Upper lobe of right lung (tissue), 1 donor: ENCODE results near the gene REXO2. TPM values are rescaled to one million over a fixed set of nuclear protein-coding genes. Genes with fewer than 3 reads are reported as not detected.
A peak's percentile ranks its signal among the peaks of the same experiment; 100 is the strongest.

ENCODE experiments used
- ATAC-seq: fragments of 200-7000 bp; cut with Tn5 transposase; one replicate; pipeline ENCODE4 v1.9.1; 2020; ENCODE audit warnings: mild to moderate bottlenecking, moderate library complexity
- DNase-seq: peaks from one replicate; pipeline ENCODE4 v3.0.0-alpha.2; 2020
- H3K27ac ChIP-seq: fragments of 200-600 bp; one replicate; pipeline ENCODE4 v1.8.0; 2022
- H3K27me3 ChIP-seq: fragments of 200-600 bp; one replicate; pipeline ENCODE4 v1.8.0; 2022; ENCODE audit warnings: mild to moderate bottlenecking
- H3K36me3 ChIP-seq: fragments of 200-600 bp; one replicate; pipeline ENCODE4 v1.8.0; 2022
- H3K4me1 ChIP-seq: fragments of 200-600 bp; one replicate; pipeline ENCODE4 v1.8.0; 2022
- H3K4me3 ChIP-seq: fragments of 200-600 bp; one replicate; pipeline ENCODE4 v1.8.0; 2022; ENCODE audit warnings: mild to moderate bottlenecking
- H3K9me3 ChIP-seq: fragments of 200-600 bp; one replicate; pipeline ENCODE4 v1.8.0; 2022
- intact Hi-C: fragments of 100-400 bp; cut with DNase I; formaldehyde crosslinking; loops from one replicate; pipeline ENCODE4 v1.11.0; 2022
- total RNA-seq: library from RNA; stranded (reverse); fragmentation: NEBNext Ultra II Directional; extraction: Animal tissue kit (Norgen Biotek cat#: 25700); gene quantifications from one replicate; pipeline ENCODE4 v1.2.1, GENCODE V29; 2021
- TF ChIP-seq, protein P1 (sequence below): fragments of 200-600 bp; IDR thresholded peaks from one replicate; pipeline ENCODE4 v1.8.0; 2022; ENCODE audit warnings: antibody characterized with exemption
- donor health status: DM: no; HTN: yes; CAD: no; lungs with severe emphysema.

The REXO2 gene
- total RNA-seq, 1 donor from 2014 or later = 78.4 TPM

DNA sequence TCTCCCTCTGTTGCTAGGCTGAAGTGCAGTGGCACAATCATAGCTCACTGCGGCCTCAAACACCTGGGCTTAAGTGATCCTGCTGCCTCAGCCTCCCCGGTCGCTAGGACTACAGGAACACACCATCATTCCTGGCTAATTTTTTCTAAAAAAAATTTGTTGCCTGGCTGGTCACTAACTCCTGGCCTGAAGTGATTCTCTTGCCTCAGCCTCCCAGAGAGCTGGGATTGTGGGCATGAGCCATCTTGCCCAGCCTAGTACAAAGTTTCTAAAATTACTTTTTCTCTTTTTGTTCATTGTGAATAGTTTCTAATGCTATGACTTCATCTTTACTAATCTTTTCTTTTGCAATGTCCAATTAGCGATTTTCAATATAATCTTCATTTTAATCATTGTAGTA lies 26.3 kb upstream of the REXO2 start:
- intact Hi-C loops = no loop called here
- Histone ChIP-seq H3K4me1 (no peaks in the 10 kb centered on the region), H3K27ac (no peak overlapping the region), H3K36me3 (peaks cover 34% of the 10 kb centered on the region), H3K27me3 (no peaks in the 10 kb centered on the region), H3K4me3 (no peak overlapping the region), H3K9me3 (no peaks in the 10 kb centered on the region)
- ATAC-seq (no peak), DNase-seq (no peak)
- TF ChIP-seq, protein P1, sequence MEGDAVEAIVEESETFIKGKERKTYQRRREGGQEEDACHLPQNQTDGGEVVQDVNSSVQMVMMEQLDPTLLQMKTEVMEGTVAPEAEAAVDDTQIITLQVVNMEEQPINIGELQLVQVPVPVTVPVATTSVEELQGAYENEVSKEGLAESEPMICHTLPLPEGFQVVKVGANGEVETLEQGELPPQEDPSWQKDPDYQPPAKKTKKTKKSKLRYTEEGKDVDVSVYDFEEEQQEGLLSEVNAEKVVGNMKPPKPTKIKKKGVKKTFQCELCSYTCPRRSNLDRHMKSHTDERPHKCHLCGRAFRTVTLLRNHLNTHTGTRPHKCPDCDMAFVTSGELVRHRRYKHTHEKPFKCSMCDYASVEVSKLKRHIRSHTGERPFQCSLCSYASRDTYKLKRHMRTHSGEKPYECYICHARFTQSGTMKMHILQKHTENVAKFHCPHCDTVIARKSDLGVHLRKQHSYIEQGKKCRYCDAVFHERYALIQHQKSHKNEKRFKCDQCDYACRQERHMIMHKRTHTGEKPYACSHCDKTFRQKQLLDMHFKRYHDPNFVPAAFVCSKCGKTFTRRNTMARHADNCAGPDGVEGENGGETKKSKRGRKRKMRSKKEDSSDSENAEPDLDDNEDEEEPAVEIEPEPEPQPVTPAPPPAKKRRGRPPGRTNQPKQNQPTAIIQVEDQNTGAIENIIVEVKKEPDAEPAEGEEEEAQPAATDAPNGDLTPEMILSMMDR = no peak

DNA sequence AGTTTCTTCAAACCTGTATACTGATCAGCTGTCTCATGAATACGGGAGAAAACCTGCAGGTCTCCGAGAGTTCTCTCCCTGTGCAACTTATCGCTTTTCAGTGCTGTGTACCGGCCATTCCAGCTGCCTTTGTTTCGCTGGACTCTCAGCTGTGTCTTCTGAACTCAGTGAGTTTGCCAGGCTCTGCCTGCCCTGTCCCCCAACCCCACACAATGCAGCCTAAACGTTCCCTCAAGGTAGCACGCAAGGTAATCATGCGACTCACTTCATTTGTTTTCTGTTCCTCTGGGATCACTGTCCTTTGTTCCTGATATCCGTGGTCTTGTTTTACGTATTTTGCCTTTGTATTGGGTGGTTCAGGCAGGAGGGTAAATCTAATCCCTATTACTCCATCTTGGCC lies 25.3 kb upstream of the REXO2 start:
- Histone ChIP-seq H3K27ac (no peak overlapping the region), H3K4me3 (no peak overlapping the region)
- intact Hi-C loops = no loop called here

DNA sequence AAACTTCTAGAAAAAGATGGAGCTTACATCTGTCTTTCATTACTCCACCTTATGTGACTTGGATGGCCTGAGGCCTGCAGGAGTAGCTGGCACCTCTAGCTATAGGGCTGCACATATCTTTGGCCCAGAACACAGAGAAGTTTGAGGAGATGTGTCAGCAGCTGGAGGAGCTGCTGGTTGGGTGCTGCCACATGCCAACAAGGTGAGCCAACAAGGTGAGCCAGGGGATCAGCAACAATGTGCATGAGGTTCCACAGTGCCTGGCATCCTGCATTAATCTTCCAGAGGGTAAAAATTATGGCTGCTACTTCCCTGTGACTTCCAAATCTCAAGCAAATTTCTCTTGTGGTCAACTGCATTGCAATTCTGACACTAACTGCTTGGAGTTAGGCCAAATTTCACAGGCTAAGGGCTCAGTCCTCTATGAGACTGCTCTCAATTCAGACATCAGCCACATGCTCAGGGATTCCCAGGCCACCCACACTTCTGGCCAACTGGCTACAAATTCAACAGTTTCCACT lies 22.8 kb upstream of the REXO2 start:
- no peak for DNase-seq
- H3K4me1 ChIP-seq = no peaks in the 10 kb centered on the region
- intact Hi-C loops = no loop called here

More for the DNA sequence above, 25.3 kb upstream of the REXO2 start:
- DNase-seq = no peak
- no peak for ATAC-seq
- no peaks in the 10 kb centered on the region for H3K27me3 ChIP-seq
- no peaks in the 10 kb centered on the region for H3K4me1 ChIP-seq
- peaks cover 24% of the 10 kb centered on the region for H3K36me3 ChIP-seq
- TF ChIP-seq, protein P1 = no peak
- H3K9me3 ChIP-seq = no peaks in the 10 kb centered on the region

DNA sequence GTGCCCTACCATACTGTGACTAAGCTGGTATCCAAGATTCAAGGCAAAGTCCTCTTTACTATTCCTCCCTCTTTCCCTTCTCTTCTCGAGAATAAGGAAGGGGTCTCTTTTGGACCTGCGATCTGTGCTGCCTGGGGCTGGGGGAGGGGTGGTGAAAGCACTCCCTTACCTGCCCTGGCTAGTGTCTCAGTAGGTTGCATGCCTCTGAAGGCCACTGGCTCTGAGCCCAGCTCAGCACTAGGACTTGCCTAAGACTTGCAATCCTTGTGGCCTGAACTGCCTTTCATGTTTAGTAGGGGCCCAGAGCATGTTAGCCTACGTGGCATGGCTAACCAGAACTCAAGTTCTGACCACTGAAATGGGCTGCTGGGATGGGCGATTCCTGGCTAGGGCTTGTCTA lies 13.0 kb upstream of the REXO2 start:
- intact Hi-C loops = no loop called here
- ATAC-seq (no peak), DNase-seq (no peak)
- TF ChIP-seq, protein P1 = no peak
- Histone ChIP-seq H3K9me3 (no peaks in the 10 kb centered on the region), H3K27ac (no peak overlapping the region), H3K36me3 (no peaks in the 10 kb centered on the region), H3K4me1 (no peaks in the 10 kb centered on the region), H3K27me3 (no peaks in the 10 kb centered on the region), H3K4me3 (no peak overlapping the region)

More for the DNA sequence above, 22.8 kb upstream of the REXO2 start:
- Histone ChIP-seq H3K4me3 (no peak overlapping the region), H3K9me3 (no peaks in the 10 kb centered on the region), H3K27ac (no peak overlapping the region), H3K36me3 (peaks cover 10% of the 10 kb centered on the region), H3K27me3 (no peaks in the 10 kb centered on the region)
- ATAC-seq = peak; percentile 35
- TF ChIP-seq, protein P1 = no peak

DNA sequence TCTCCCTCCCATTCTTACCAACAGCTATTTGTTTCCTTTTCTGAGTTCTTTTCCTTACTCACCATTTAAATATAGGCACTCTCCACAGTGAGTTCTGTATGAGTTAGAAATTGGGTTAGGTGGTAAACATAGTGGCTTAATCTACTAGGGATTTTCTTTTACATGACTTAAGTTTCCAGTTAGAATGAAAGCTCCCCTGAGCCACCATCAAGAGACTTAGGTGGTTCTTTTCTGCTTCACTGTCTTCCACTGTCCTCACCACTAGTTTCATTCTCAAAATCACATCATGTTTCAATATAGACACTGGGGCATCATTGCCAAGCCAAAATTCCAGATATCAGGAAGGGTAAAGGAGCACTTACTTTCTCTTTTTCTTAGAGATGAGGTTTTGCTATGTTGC lies 9.0 kb upstream of the REXO2 start:
- H3K36me3 ChIP-seq = no peaks in the 10 kb centered on the region
- no peak overlapping the region for H3K4me3 ChIP-seq
- intact Hi-C loops = no loop called here
- H3K9me3 ChIP-seq = no peaks in the 10 kb centered on the region
- no peaks in the 10 kb centered on the region for H3K4me1 ChIP-seq
- TF ChIP-seq, protein P1 = no peak
- ATAC-seq = no peak
- no peak for DNase-seq
- H3K27me3 ChIP-seq = no peaks in the 10 kb centered on the region
- H3K27ac ChIP-seq = no peak overlapping the region

DNA sequence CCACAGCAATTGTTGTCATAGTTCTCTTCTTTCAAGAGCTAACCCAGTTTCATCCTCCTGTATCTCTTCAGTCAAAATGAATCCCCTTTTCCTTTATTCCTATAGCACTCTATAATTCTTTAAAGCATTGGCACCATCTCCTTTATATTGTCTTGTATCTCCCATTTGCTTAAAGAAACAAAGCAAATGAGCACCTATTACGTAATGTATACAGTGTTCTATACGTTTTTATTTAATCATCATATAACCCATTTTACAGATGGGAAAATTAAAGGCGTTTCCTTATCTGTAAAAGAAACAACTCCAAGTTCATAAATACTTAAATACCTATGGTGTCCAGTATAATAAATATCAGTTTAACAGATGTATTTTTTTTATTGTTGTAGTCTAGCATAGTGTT lies 6.4 kb upstream of the REXO2 start:
- TF ChIP-seq, protein P1 = no peak
- Histone ChIP-seq H3K36me3 (no peaks in the 10 kb centered on the region), H3K9me3 (no peaks in the 10 kb centered on the region), H3K4me3 (no peak overlapping the region), H3K27ac (no peak overlapping the region), H3K27me3 (no peaks in the 10 kb centered on the region), H3K4me1 (no peaks in the 10 kb centered on the region)
- intact Hi-C loops = no loop called here
- no peak for DNase-seq
- ATAC-seq = no peak
